OCI-LY7 (cell line): Measurements from ENCODE around the gene LYPD5. TPM values are rescaled to one million over a fixed set of nuclear protein-coding genes. Genes with fewer than 3 reads are reported as not detected.

Source experiments
- BruUV-seq: library from RNA; stranded (reverse); fragments of 400-500 nt; replicated peaks from 2 replicates; lab custom pipeline; 2021; lab: Mats Ljungman, UMichigan
- CTCF ChIA-PET: fragments of 300-600 bp; sonication (Branson Sonifier 250); formaldehyde crosslinking; loops from one replicate; lab custom pipeline; 2022; ENCODE audit warnings: antibody characterized with exemption; ENCODE audit not compliant: unreplicated experiment; lab: Charles Lee
- POLR2A ChIA-PET: fragments of 300-600 bp; sonication (Branson Sonifier 250); formaldehyde crosslinking; loops from one replicate; lab custom pipeline; 2022; ENCODE audit warnings: antibody characterized with exemption; lab: Charles Lee
- DNase-seq: peaks from one replicate; pipeline ENCODE4 v3.0.0-alpha.2; 2015; ENCODE audit warnings: low spot score
- H2AFZ ChIP-seq: fragments of 200-600 bp; sonication (generic), shearing (Covaris generic); 2 replicates; pipeline ENCODE4 v1.6.1; 2014; ENCODE audit warnings: mild to moderate bottlenecking, antibody characterized with exemption, low read length, moderate library complexity
- H3K27ac ChIP-seq: fragments of 200-600 bp; sonication (generic); 2 replicates; pipeline ENCODE4 v1.5.1; 2014; ENCODE audit warnings: mixed run types, low read depth, mild to moderate bottlenecking, moderate library complexity, low read length, inconsistent platforms; ENCODE audit not compliant: poor library complexity, severe bottlenecking
- H3K36me3 ChIP-seq: fragments of 200-600 bp; sonication (generic); 2 replicates; pipeline ENCODE4 v1.6.1; 2014; ENCODE audit warnings: mild to moderate bottlenecking, antibody characterized with exemption, low read length, moderate library complexity, mixed read lengths; ENCODE audit not compliant: insufficient read depth
- H3K4me1 ChIP-seq: fragments of 200-600 bp; sonication (generic); 2 replicates; pipeline ENCODE4 v1.5.1; 2014; ENCODE audit warnings: mild to moderate bottlenecking, low read length; ENCODE audit not compliant: insufficient read depth, poor library complexity, severe bottlenecking
- H3K4me2 ChIP-seq: fragments of 200-600 bp; sonication (generic); 2 replicates; pipeline ENCODE4 v1.6.1; 2014; ENCODE audit warnings: mild to moderate bottlenecking, low read length
- H3K4me3 ChIP-seq: fragments of 200-600 bp; sonication (generic); 2 replicates; pipeline ENCODE4 v1.5.1; 2014; ENCODE audit warnings: mild to moderate bottlenecking, low read depth, low read length; ENCODE audit not compliant: poor library complexity, severe bottlenecking
- H3K79me2 ChIP-seq: fragments of 200-600 bp; sonication (generic); 2 replicates; pipeline ENCODE4 v1.6.1; 2016; ENCODE audit warnings: low read depth, mild to moderate bottlenecking, low read length, moderate library complexity, mixed read lengths; ENCODE audit not compliant: insufficient read depth
- H3K9me2 ChIP-seq: fragments of 200-600 bp; sonication (generic); 2 replicates; pipeline ENCODE4 v1.6.1; 2016; ENCODE audit warnings: mild to moderate bottlenecking, low read length, mixed read lengths; ENCODE audit not compliant: insufficient read depth
- H3K9me3 ChIP-seq: fragments of 200-600 bp; sonication (generic); 2 replicates; pipeline ENCODE4 v1.6.1; 2014; ENCODE audit warnings: mild to moderate bottlenecking, mixed run types, low read length, mixed read lengths
- H4K20me1 ChIP-seq: fragments of 200-600 bp; sonication (generic); 2 replicates; pipeline ENCODE4 v1.6.1; 2014; ENCODE audit warnings: mild to moderate bottlenecking, antibody characterized with exemption, low read length, moderate library complexity, mixed read lengths; ENCODE audit not compliant: insufficient read depth
- EZH2phosphoT487 ChIP-seq: fragments of 200-600 bp; sonication (generic); IDR thresholded peaks from 2 replicates; pipeline ENCODE4 v1.6.1; 2018; ENCODE audit warnings: low read depth, borderline replicate concordance, mild to moderate bottlenecking, mixed run types, antibody characterized with exemption, low read length, moderate library complexity, mixed read lengths
- intact Hi-C: fragments of 100-400 bp; cut with micrococcal nuclease; formaldehyde crosslinking; loops from one replicate; pipeline ENCODE4 v1.10.0; 2022; ENCODE audit not compliant: unreplicated experiment
- total RNA-seq, 2 experiments: library from RNA; depleted of rRNA in 1 of 2; stranded (reverse); fragments of >200 nt in 1 of 2; shearing (Covaris generic) in 1 of 2; gene quantifications; 2 replicates each; pipeline ENCODE4 v1.2.3, GENCODE V29; 2014 to 2022
- TF ChIP-seq, protein P1 (sequence below): fragments of 200-600 bp; sonication (generic); conservative IDR thresholded peaks from 2 replicates; pipeline ENCODE4 v1.5.1; 2014; ENCODE audit warnings: mild to moderate bottlenecking, antibody characterized with exemption, low read length, moderate library complexity, mixed read lengths

LYPD5 gene
- total RNA-seq, 2 experiments from 2014 or later, result not detected

DNA sequence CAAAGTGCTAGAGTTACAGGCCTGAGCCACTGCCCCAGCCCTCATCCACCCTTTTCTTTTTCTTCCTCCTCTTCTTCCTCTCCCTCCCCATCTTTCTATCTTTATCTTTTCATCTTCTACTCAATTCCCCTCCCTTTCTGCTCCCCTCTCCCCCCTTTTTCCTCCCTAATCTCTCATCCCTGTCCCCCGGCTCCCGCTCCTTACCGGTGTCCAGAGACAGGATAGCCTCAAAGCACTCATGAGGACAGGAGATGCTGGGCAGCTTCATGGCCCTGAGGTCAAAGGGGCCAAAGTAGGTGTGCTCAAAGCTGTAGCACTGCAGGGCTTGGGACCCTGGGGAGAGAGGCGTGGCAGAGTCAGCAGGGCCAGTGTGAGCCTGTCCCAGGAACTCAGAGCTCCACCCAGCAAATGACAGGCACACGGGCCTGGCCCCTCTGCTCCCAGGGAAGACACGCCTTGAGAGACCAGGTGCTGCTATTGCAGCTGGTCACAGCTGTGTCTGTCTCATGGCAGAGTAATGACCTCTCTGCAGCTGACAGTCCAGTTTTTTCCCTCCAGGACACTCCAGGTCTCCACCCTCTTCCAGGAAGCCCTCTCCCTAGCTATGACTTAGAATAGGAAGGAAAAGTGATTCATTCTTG, 2.6 kb downstream of the LYPD5 start:
- H3K36me3 ChIP-seq, result no peaks in the 10 kb centered on the region
- no peak overlapping the region for H3K27ac ChIP-seq
- ChIA-PET CTCF (no interaction called here), POLR2A (no interaction called here)
- intact Hi-C loops, result no loop called here
- no peaks in the 10 kb centered on the region for H3K9me2 ChIP-seq
- no peak overlapping the region for H3K4me3 ChIP-seq
- no peak overlapping the region for H3K4me2 ChIP-seq
- H3K79me2 ChIP-seq, result no peaks in the 10 kb centered on the region
- no peak overlapping the region for H2AFZ ChIP-seq
- BruUV-seq, result no TSS peak
- DNase-seq, result no peak
- H3K4me1 ChIP-seq, result no peaks in the 10 kb centered on the region
- no peaks in the 10 kb centered on the region for H3K9me3 ChIP-seq
- TF ChIP-seq, protein P1, sequence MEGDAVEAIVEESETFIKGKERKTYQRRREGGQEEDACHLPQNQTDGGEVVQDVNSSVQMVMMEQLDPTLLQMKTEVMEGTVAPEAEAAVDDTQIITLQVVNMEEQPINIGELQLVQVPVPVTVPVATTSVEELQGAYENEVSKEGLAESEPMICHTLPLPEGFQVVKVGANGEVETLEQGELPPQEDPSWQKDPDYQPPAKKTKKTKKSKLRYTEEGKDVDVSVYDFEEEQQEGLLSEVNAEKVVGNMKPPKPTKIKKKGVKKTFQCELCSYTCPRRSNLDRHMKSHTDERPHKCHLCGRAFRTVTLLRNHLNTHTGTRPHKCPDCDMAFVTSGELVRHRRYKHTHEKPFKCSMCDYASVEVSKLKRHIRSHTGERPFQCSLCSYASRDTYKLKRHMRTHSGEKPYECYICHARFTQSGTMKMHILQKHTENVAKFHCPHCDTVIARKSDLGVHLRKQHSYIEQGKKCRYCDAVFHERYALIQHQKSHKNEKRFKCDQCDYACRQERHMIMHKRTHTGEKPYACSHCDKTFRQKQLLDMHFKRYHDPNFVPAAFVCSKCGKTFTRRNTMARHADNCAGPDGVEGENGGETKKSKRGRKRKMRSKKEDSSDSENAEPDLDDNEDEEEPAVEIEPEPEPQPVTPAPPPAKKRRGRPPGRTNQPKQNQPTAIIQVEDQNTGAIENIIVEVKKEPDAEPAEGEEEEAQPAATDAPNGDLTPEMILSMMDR, result no peak
- TF ChIP-seq EZH2phosphoT487, result no peak
- H4K20me1 ChIP-seq, result no peaks in the 10 kb centered on the region

DNA sequence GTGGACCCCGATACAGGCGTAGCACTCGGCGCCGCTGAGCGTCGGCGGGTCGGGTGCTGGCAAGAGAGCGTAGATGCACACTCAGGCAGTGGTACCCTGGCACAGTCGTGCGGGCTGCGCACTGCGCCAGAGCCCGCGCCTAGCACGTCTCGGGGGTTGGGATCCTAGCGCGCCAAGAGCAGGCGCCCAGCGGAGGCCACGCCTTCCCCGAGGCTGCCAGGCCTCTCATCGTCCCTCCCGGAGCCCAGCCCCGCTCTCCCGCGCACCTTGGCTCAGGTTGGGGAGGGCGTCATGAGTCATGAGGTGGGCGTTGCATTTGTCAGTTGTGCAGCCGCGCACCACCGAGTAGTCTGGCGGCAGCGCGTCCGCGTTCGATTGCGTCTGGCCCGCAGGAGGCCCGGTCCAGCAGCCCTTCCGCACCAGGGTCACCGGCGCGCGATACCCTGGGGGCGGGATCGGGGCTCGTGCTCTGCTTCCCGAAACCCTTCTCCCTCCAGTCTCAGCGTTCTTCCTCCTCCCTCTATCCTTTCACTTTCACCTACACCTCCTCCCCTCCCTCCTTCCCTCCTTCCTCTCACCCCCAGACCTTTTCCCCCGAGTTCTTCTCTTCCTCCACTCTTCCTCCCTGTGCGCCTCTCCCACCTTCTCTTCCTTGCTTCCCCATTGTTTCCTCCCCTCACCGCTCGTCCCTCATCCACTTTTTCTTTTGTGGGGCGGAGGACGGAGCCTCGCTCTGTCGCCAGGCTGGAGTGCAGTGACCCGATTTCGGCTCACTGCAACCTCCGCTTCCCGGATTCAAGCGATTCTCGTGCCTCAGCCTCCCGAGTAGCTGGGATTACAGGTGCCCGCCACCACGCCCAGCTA, 3.5 kb downstream of the LYPD5 start:
- Histone ChIP-seq H3K36me3 (no peaks in the 10 kb centered on the region), H3K9me2 (no peaks in the 10 kb centered on the region), H3K79me2 (no peaks in the 10 kb centered on the region), H3K4me3 (no peak overlapping the region), H2AFZ (no peak overlapping the region), H3K4me1 (no peaks in the 10 kb centered on the region), H4K20me1 (no peaks in the 10 kb centered on the region), H3K9me3 (no peaks in the 10 kb centered on the region), H3K27ac (no peak overlapping the region), H3K4me2 (no peak overlapping the region)
- DNase-seq, result no peak
- intact Hi-C loops, result no loop called here
- BruUV-seq, result no TSS peak
- TF ChIP-seq EZH2phosphoT487, result no peak
- TF ChIP-seq, protein P1, result no peak
- CTCF ChIA-PET, result no interaction called here
- POLR2A ChIA-PET, result no interaction called here
